IMR-90 (cell line): ENCODE data around the gene TBC1D1. TPM values are rescaled to one million over a fixed set of nuclear protein-coding genes. Genes with fewer than 3 reads are reported as not detected.

ENCODE experiments used
- ATAC-seq: fragments of 200-7000 bp; cut with Tn5 transposase; 2 replicates; pipeline ENCODE4 v1.9.1; 2020; ENCODE audit warnings: low read depth, mild to moderate bottlenecking, moderate library complexity
- BruUV-seq: library from RNA; stranded (reverse); fragments of 400-500 nt; replicated peaks from 2 replicates; lab custom pipeline; 2021; lab: Mats Ljungman, UMichigan
- CTCF ChIA-PET: fragments of 300-600 bp; formaldehyde crosslinking; extraction: SDS; loops from one replicate; lab custom pipeline; 2021; ENCODE audit warnings: antibody characterized with exemption; lab: Yijun Ruan, JAX
- POLR2A ChIA-PET: fragments of 300-600 bp; sonication (Branson Sonifier 250); formaldehyde crosslinking; loops from one replicate; lab custom pipeline; 2022; ENCODE audit warnings: antibody characterized with exemption; ENCODE audit not compliant: unreplicated experiment; lab: Charles Lee
- DNase-seq: peaks from one replicate; pipeline ENCODE4 v3.0.0; 2013
- H2AFZ ChIP-seq: replicated peaks from 2 replicates; pipeline ENCODE3; 2013; ENCODE audit warnings: low read length, mild to moderate bottlenecking; ENCODE audit not compliant: poor library complexity
- H2AK5ac ChIP-seq: 2 replicates; pipeline ENCODE4 v1.6.1; 2013; ENCODE audit warnings: low read depth, low read length, inconsistent platforms
- H2AK9ac ChIP-seq: replicated peaks from 2 replicates; pipeline ENCODE3; 2013; ENCODE audit warnings: mild to moderate bottlenecking, low read depth, low read length, moderate library complexity; ENCODE audit not compliant: poor library complexity
- H2BK120ac ChIP-seq: 2 replicates; pipeline ENCODE4 v1.6.1; 2013; ENCODE audit warnings: low read depth, low read length, inconsistent platforms
- H2BK15ac ChIP-seq: 3 replicates; pipeline ENCODE4 v1.6.1; 2013; ENCODE audit warnings: low read depth, low read length, inconsistent platforms
- H2BK20ac ChIP-seq: 2 replicates; pipeline ENCODE4 v1.6.1; 2013; ENCODE audit warnings: low read depth, mild to moderate bottlenecking, inconsistent platforms, low read length, moderate library complexity
- H2BK5ac ChIP-seq: 2 replicates; pipeline ENCODE4 v1.6.1; 2013; ENCODE audit warnings: mild to moderate bottlenecking, low read depth, low read length, inconsistent platforms; ENCODE audit not compliant: poor library complexity, severe bottlenecking
- H3K14ac ChIP-seq: replicated peaks from 2 replicates; pipeline ENCODE4 v1.6.1; 2013; ENCODE audit warnings: low read depth, low read length, inconsistent platforms
- H3K18ac ChIP-seq: 2 replicates; pipeline ENCODE4 v1.6.1; 2013; ENCODE audit warnings: low read depth, low read length, control low read depth
- H3K23ac ChIP-seq: 2 replicates; pipeline ENCODE4 v1.6.1; 2013; ENCODE audit warnings: low read depth, low read length, inconsistent platforms
- H3K27ac ChIP-seq: 2 replicates; pipeline ENCODE4 v1.5.1; 2013; ENCODE audit warnings: mild to moderate bottlenecking, control low read depth, low read length; ENCODE audit not compliant: insufficient read depth
- H3K27me3 ChIP-seq: 2 replicates; pipeline ENCODE4 v1.6.1; 2013; ENCODE audit warnings: low read length; ENCODE audit not compliant: control insufficient read depth, insufficient read depth
- H3K36me3 ChIP-seq: 2 replicates; pipeline ENCODE4 v1.6.1; 2013; ENCODE audit warnings: low read length, mixed read lengths; ENCODE audit not compliant: control insufficient read depth, insufficient read depth
- H3K4ac ChIP-seq: 2 replicates; pipeline ENCODE4 v1.6.1; 2013; ENCODE audit warnings: low read depth, low read length, inconsistent platforms
- H3K4me1 ChIP-seq: 2 replicates; pipeline ENCODE4 v1.6.1; 2013; ENCODE audit warnings: low read length, mixed read lengths; ENCODE audit not compliant: control insufficient read depth, insufficient read depth
- H3K4me2 ChIP-seq: 2 replicates; pipeline ENCODE4 v1.6.1; 2013; ENCODE audit warnings: low read depth, mild to moderate bottlenecking, control low read depth, low read length, moderate library complexity
- H3K4me3 ChIP-seq: 2 replicates; pipeline ENCODE4 v1.5.1; 2013; ENCODE audit warnings: low read depth, mild to moderate bottlenecking, control low read depth, low read length, moderate library complexity; ENCODE audit not compliant: insufficient read depth
- H3K56ac ChIP-seq: 2 replicates; pipeline ENCODE4 v1.6.1; 2013; ENCODE audit warnings: low read length, inconsistent platforms; ENCODE audit not compliant: insufficient read depth; ENCODE audit errors: extremely low read depth
- H3K79me1 ChIP-seq, 2 experiments: 2 replicates each; pipeline ENCODE4 v1.6.1; 2013; ENCODE audit warnings: low read length in 2 of 2, inconsistent platforms in 1 of 2, low read depth in 1 of 2
- H3K9ac ChIP-seq: 2 replicates; pipeline ENCODE4 v1.6.1; 2013; ENCODE audit warnings: low read depth, low read length, control low read depth
- H3K9me1 ChIP-seq: 2 replicates; pipeline ENCODE4 v1.6.1; 2013; ENCODE audit warnings: low read length, inconsistent platforms; ENCODE audit not compliant: insufficient read depth
- H3K9me3 ChIP-seq: 2 replicates; pipeline ENCODE4 v1.6.1; 2013; ENCODE audit warnings: low read length; ENCODE audit not compliant: control insufficient read depth, insufficient read depth
- H4K20me1 ChIP-seq: 2 replicates; pipeline ENCODE4 v1.6.1; 2013; ENCODE audit warnings: low read length, inconsistent platforms; ENCODE audit not compliant: insufficient read depth
- H4K5ac ChIP-seq: 2 replicates; pipeline ENCODE4 v1.6.1; 2013; ENCODE audit warnings: mild to moderate bottlenecking, low read depth, low read length, control low read depth
- H4K8ac ChIP-seq, 2 experiments: 2 replicates each; pipeline ENCODE4 v1.6.1; 2013; ENCODE audit warnings: low read depth in 2 of 2, low read length in 2 of 2, control low read depth in 1 of 2, inconsistent platforms in 1 of 2
- H4K91ac ChIP-seq: 2 replicates; pipeline ENCODE4 v1.6.1; 2013; ENCODE audit warnings: low read depth, low read length, inconsistent platforms; ENCODE audit not compliant: insufficient read depth
- BHLHE40 ChIP-seq: fragments of 150-350 bp; IDR thresholded peaks from 2 replicates; pipeline ENCODE4 v1.6.1; 2016; ENCODE audit warnings: mild to moderate bottlenecking, low read depth, low read length
- CEBPB ChIP-seq: IDR thresholded peaks from 2 replicates; pipeline ENCODE4 v1.6.1; 2012; ENCODE audit warnings: low read depth, low read length, improper control_type of control experiment
- CTCF ChIP-seq: conservative IDR thresholded peaks from 2 replicates; pipeline ENCODE4 v1.5.1; 2012; ENCODE audit warnings: mild to moderate bottlenecking, low read depth, low read length, improper control_type of control experiment
- ELK1 ChIP-seq: fragments of 150-350 bp; IDR thresholded peaks from 2 replicates; pipeline ENCODE4 v1.6.1; 2016; ENCODE audit warnings: low read depth, mild to moderate bottlenecking, low read length, moderate library complexity, borderline replicate concordance
- FOS ChIP-seq: fragments of 150-350 bp; IDR thresholded peaks from 2 replicates; pipeline ENCODE4 v1.6.1; 2016; ENCODE audit warnings: low read depth, low read length
- MAZ ChIP-seq: IDR thresholded peaks from 2 replicates; pipeline ENCODE4 v1.6.1; 2012; ENCODE audit warnings: low read depth, mild to moderate bottlenecking, low read length, improper control_type of control experiment, moderate library complexity, borderline replicate concordance
- MXI1 ChIP-seq: IDR thresholded peaks from 2 replicates; pipeline ENCODE4 v1.6.1; 2012; ENCODE audit warnings: low read depth, mild to moderate bottlenecking, low read length, moderate library complexity, borderline replicate concordance
- NFE2L2 ChIP-seq: fragments of 150-350 bp; IDR thresholded peaks from 2 replicates; pipeline ENCODE4 v1.6.1; 2016; ENCODE audit warnings: low read depth, mild to moderate bottlenecking, low read length
- POLR2A ChIP-seq: IDR thresholded peaks from 2 replicates; pipeline ENCODE4 v1.6.1; 2012; ENCODE audit warnings: mild to moderate bottlenecking, low read depth, low read length
- RCOR1 ChIP-seq: IDR thresholded peaks from 2 replicates; pipeline ENCODE4 v1.6.1; 2012; ENCODE audit warnings: mild to moderate bottlenecking, low read length, improper control_type of control experiment; ENCODE audit not compliant: insufficient replicate concordance
- SMC3 ChIP-seq: fragments of 150-350 bp; IDR thresholded peaks from 2 replicates; pipeline ENCODE4 v1.6.1; 2016; ENCODE audit warnings: low read depth, mild to moderate bottlenecking, antibody characterized with exemption, low read length, moderate library complexity
- whole genome bisulfite sequencing, 2 experiments: methylation state at CpG; one replicate each; pipeline versions ENCODE4 v1.1.5 to v1.1.7; 2013; ENCODE audit warnings: missing lambda C conversion rate in 2 of 2; ENCODE audit not compliant: insufficient read length in 1 of 2; ENCODE audit errors: extremely low coverage in 2 of 2; 5-methylcytosine and 5-hydroxymethylcytosine counted together
- dilution Hi-C: fragments of 300-500 bp; cut with HindIII; formaldehyde crosslinking; loops from one replicate; pipeline ENCODE4 v1.14.3; 2018; ENCODE audit warnings: low sequenced_read_pairs; ENCODE audit not compliant: unreplicated experiment
- in situ Hi-C: fragments of 300-500 bp; cut with MboI; formaldehyde crosslinking; loops from 3 replicates; pipeline ENCODE4 v1.14.3; 2019; ENCODE audit warnings: low sequenced_read_pairs, inconsistent platforms, mixed read lengths
- intact Hi-C: fragments of 100-400 bp; cut with micrococcal nuclease; formaldehyde crosslinking; loops from 2 replicates; pipeline ENCODE4 v1.10.0; 2022
- polyA plus RNA-seq, 3 experiments: library from polyadenylated mRNA; depleted of rRNA; stranded (reverse); fragments of >200 nt; gene quantifications; 2 replicates each; pipeline ENCODE4 v1.2.3, GENCODE V29; 2012; ENCODE audit warnings: low replicate concordance in 1 of 3
- total RNA-seq: library from RNA; depleted of rRNA; stranded (reverse); fragments of >200 nt; gene quantifications from 2 replicates; pipeline ENCODE4 v1.2.3, GENCODE V29; 2012

The TBC1D1 gene
- total and polyA plus RNA-seq, 2 of the 4 experiments (the other 2 are of a cell fraction), result 42.4 to 104 TPM

GRCh38 chr4:38152305-38152704, 261.4 kb downstream of the TBC1D1 start:
- in situ Hi-C loops, result no loop called here
- DNase-seq (no peak), ATAC-seq (peak; percentile 10)
- H3K27me3 ChIP-seq, result no peaks in the 10 kb centered on the region
- H3K4ac ChIP-seq, result peak overlapping the region; percentile 70
- no peak overlapping the region for H3K4me2 ChIP-seq
- no peak overlapping the region for H3K4me3 ChIP-seq
- peak overlapping the region; percentile 28 for H2BK5ac ChIP-seq
- peaks cover 21% of the 10 kb centered on the region for H3K9me1 ChIP-seq
- no peak overlapping the region for H2AFZ ChIP-seq
- TF ChIP-seq BHLHE40 (no peak), MAZ (no peak), RCOR1 (no peak), MXI1 (no peak), CTCF (no peak), POLR2A (no peak), FOS (no peak), ELK1 (no peak), NFE2L2 (no peak), SMC3 (no peak), CEBPB (no peak)
- H3K9me3 ChIP-seq, result no peaks in the 10 kb centered on the region
- no peak overlapping the region; the same call in 1 of the 2 replicates for H2AK5ac ChIP-seq
- peak overlapping the region; percentile 74 for H3K18ac ChIP-seq
- H3K56ac ChIP-seq, result no peak overlapping the region; the same call in 1 of the 2 replicates
- H3K23ac ChIP-seq, result peak overlapping the region; percentile 36
- H2AK9ac ChIP-seq, result no peak overlapping the region
- peak overlapping the region; percentile 69; the same call in 1 of the 2 replicates for H4K5ac ChIP-seq
- H3K4me1 ChIP-seq, result peaks cover 23% of the 10 kb centered on the region
- peak overlapping the region; percentile 1 to 41; a peak in 2 of 4 replicates for H4K8ac ChIP-seq
- intact Hi-C loops, result no loop called here
- no peaks in the 10 kb centered on the region for H3K36me3 ChIP-seq
- WGBS, 2 experiments, result no CpG with 5 or more reads among the region's 1 CpG
- H2BK20ac ChIP-seq, result peak overlapping the region; percentile 89
- no TSS peak for BruUV-seq
- peak overlapping the region; percentile 72 for H3K14ac ChIP-seq
- H3K79me1 ChIP-seq, result no peaks in the 10 kb centered on the region; a peak in 1 of 4 replicates
- H3K9ac ChIP-seq, result no peak overlapping the region
- CTCF ChIA-PET, result no interaction called here
- H4K91ac ChIP-seq, result peak overlapping the region; percentile 63
- dilution Hi-C loops, result no loop called here
- POLR2A ChIA-PET, result no interaction called here
- no peak overlapping the region for H3K27ac ChIP-seq
- H4K20me1 ChIP-seq, result no peaks in the 10 kb centered on the region
- peak overlapping the region; percentile 66 for H2BK120ac ChIP-seq
- H2BK15ac ChIP-seq, result peak overlapping the region; percentile 27; the same call in 1 of the 3 replicates
